ENCODE data around the gene COL15A1. TPM values are rescaled to one million over a fixed set of nuclear protein-coding genes. Genes with fewer than 3 reads are reported as not detected.

Gene COL15A1
- polyA plus RNA-seq, 1 donor: 21.6 TPM

- DNase-seq: no peak
Observed at GRCh38 chr9:99056186-99056585, 112.5 kb downstream of the COL15A1 start.

GRCh38 chr9:99056886-99057664 is 113.4 kb downstream of the COL15A1 start:
- DNase-seq: no peak

GRCh38 chr9:99057665-99058625 is 114.2 kb downstream of the COL15A1 start:
- no peak for DNase-seq

DNA sequence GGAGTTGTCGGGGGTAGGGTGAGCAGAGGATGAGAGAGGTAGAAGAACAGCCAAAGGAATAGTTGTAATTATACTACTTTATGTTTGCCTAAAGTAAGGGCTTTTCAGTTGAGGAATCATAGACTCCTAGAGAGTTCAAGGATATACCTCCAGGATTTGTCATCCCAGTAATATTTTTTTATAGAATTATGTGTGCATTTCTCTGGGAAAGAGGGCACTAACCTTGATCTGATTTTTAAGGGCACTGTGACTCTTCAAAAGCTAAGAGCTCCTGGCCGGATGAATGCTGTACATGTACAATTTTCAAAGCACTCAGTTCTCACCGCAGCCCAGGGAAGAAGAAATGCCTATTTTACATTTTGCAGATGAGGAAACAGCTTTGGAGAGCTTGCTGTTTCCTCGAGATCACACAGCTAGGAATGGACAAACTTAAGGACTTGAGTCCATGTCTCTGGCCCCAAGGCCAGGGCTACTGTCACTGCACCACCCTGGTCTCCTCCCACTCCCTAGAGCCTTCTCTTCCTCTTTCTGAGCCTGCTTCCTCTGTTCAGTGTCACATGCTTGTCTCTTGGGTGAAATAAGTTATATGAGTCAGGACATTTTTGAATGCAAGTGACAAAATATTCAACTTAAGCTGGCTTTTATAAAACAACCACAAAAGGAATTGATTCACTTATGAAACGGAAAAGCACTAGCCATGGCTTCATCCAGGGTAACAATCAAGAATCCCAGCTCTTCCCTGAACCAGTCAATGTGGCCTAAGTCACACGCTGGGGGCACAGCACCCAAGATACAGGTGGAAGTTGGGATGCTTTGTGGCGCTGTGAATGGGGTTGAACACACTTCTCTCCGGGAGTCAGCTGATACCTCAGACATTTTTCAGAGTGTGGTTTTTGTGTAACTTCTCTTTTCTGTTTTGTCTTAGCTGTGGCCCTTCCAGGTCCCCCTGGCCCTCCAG is 115.5 kb downstream of the COL15A1 start:
- DNase-seq: no peak

DNA sequence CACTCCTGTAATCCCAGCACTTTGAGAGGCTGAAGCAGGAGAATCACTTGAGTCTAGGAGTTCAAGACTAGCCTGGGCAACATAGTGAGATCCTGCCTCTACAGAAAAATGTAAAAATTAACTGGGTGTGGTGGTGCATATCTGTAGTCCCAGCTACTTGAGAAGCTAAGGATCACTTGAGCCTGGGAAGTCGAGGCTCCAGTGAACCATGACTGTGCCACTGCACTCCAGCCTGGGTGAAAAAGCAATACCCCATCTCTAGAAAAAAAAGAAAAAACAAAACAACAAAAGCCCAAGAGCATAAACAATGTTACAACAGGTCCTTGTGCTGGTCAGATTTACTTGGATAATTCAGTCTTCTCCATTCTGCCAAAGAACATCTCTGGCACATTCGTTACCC is 116.9 kb downstream of the COL15A1 start:
- DNase-seq: no peak

GRCh38 chr9:99062549-99062948 is 118.8 kb downstream of the COL15A1 start:
- no peak for DNase-seq

DNA sequence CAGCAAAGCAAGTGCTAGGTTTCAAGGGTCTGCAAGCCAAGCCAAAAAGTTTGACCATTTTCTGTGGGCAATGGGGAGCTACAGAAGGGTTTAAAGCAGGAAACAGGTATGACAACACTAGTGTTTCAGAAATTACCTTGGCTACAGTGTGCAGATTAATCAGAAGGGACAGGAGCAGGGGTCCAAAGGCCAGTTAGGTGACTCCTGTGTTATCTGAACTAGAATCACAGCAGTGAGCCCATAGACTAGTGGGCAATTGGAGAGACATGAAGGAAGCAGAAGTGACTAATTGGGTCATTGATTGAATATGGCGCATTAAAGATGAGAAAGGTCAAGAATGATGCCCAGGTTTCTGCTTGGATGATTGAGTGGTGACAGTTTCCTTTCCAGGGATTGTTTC is 119.8 kb downstream of the COL15A1 start:
- no peak for DNase-seq

DNA sequence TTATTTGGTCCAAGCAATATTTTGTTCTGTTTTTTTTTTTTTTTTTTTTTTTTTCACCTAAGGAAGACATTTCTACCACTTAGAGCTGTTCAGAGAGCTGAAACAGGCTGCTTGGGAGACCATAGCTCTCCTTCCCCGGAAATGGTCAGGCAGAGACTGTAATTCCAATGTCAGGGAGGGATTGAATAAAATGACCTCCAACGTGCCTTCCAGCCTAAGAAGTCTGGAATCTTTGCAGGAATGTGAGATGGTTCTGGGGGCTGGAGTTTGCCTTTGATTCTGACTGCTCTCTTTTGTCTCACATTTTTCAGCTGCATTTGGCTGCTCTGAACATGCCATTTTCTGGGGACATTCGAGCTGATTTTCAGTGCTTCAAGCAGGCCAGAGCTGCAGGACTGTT is 122.9 kb downstream of the COL15A1 start:
- DNase-seq: no peak

- DNase-seq: no peak
Observed at GRCh38 chr9:99069075-99069474, 125.4 kb downstream of the COL15A1 start.

- no peak for DNase-seq
Observed at GRCh38 chr9:99069546-99069945, 125.8 kb downstream of the COL15A1 start.

DNA sequence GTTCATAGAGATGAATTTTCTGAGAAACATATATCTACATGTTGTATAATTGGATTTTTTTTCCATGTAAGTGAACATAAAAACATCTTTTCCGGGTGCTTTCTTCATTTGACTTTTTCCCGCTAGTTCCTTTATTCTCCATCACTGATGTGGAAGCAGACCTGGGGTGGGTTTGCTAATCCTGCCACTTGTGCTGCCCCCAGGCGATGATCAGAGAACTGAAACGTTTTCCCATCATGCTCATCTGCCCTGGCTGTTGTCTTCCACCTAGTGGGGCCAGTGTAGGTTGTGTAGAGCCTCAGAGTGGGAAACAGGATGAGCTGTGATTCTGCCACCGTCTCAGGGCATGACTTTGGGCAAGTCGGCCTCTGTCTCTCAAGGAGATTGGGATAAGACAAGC is 127.0 kb downstream of the COL15A1 start:
- no peak for DNase-seq

DNA sequence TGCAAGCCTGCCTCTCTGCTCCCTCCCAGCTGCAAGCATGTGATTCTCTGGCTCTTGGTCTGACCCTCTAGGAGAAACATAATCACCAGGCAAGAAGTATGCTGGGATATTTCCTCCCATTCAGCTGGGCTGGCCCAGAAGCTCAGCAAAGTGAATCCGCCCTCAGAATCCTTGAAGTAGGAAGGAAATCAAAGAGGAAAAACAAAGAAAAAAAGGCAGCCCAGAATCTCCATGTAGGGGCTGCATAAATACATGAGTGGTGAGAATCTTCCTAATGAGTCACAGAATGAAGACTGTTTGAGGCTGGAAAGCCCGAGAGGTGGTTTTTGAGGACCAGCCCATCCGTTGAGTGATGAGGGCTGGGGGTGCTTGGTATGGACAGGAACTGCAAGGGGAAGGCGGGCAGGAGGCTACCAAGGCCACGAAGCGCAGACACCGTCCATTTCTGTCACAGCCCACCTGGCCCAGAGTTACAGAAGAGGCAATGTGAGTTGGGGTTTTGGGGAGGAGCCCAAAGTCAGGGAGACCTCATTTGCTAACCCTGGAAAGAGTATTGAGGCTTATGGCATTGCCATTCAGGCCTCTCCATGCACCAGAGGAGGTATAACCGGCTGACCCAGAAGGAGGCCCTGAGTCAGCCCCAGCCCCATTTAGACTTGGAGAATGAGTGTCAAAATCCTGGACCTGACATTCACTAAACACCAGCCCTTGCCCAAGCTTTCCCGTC is 127.8 kb downstream of the COL15A1 start:
- no peak for DNase-seq

GRCh38 chr9:99072040-99072394 is 128.3 kb downstream of the COL15A1 start:
- DNase-seq: no peak

DNA sequence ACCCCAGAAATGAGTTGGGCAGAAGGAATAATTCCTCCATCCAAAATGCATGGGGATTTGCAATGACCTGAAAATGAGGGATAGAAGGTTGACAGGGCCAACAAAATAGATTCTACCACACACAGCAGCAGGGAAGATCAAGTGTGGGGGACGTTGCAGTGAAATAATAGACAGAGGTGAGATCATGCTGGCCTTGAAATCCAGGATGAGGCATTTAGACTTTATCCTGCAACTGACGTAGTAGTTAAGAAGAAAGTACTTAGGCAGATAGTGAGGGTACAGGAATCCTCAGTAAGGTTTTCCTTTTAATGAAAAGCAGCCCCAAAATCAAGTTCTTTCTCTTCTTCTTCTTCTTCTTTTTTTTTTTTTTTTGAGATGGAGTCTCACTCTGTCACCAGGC is 129.6 kb downstream of the COL15A1 start:
- DNase-seq: no peak

- DNase-seq: no peak
Observed at GRCh38 chr9:99073985-99074901, 130.5 kb downstream of the COL15A1 start.

DNA sequence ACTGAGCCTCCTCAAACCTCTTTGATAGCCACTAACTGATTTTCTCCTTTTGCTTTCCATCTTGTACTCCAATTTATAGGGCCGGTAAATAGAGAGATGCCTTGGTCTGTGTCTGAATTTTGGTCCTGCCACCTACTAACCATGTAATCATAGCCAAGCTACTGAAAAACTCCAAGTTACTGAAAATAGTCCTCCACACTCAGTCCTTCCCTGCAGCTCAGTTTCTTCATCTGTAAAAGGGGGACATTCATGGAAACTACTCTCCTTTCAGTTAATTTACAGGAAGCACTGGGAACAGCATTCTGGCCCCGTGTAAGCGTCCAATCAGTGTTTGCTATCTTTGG is 131.2 kb downstream of the COL15A1 start:
- no peak for DNase-seq

GRCh38 chr9:99075246-99075912 is 131.7 kb downstream of the COL15A1 start:
- no peak for DNase-seq

DNA sequence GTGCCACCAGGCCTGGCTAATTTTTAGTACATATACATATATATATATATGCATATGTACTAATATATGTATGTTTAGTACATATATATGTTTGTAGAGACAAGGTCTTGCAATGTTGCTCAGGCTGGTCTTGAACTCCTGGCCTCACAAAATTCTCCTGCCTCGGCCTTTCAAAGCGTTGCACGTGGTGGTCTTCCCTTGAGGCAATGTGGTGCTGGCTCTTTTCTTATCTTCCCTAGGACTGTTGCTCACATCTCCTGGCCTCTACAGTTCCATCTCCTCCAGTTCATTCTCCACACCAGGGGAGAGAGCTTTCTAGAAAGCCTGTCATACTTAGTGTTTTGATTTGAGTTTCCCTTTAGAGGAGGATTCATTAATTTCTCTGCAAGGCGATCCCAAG is 132.3 kb downstream of the COL15A1 start:
- no peak for DNase-seq

DNA sequence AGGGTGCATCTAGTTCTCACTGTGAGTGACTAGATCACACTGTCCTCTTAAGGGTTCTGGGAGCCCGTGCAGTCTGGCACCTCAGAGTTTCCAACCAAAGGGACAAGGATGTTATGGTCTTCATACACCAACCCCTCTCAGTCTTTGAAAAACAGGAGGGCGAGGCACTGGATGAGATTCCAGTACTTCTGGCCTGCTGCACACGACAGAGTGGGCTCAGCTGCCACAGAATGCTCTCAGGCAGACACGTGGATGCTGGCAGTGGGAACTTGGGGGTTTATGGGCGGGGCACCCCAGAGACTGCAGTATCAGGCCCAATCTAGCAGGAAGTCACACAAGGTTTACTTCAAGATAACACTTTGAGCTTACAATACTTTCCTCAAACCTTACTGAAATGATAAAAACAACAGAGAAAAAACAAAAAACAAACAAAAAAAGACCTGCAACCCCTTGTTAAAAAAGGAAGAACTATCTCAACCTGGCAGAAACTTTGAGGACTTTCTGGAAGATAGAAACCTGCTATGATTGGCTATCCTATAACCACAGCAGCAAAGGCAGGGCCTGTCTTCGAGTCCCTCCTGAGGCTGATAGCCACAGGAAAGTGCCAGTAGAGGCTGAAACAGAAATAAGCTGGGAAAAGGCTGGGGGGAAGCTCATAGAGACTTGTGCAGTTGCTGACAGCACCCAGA is 132.9 kb downstream of the COL15A1 start:
- DNase-seq: no peak
